ENCODE results near the gene ATG7.

- no peak for TF ChIP-seq POLR2A (IDR thresholded peaks at IDR 0.05; ENCODE audit: low read depth, low read length)
- no peak for TF ChIP-seq POLR2AphosphoS5 (IDR thresholded peaks at IDR 0.05; ENCODE audit: low read depth, low read length)
- TF ChIP-seq TAF1 (IDR thresholded peaks at IDR 0.05; ENCODE audit: borderline replicate concordance, low read depth, low read length): no peak
These were observed 161.9 kb downstream of the ATG7 start for GRCh38 chr3:11434017-11434526.

Data from GM12892 (cell line).